RWPE1 (cell line): ENCODE measurements around the gene SLC25A18.
"Not testable (repeated sequence)": the region's sequence is repeated elsewhere in the genome, so short reads cannot be mapped to it uniquely, and the experiment has no call there.

Experiments used
- CTCF ChIA-PET: fragments of 350-600 bp; sonication (Branson Sonifier 250); formaldehyde crosslinking; extraction: SDS; loops from one replicate; lab custom pipeline; 2021; lab: Yijun Ruan, JAX
- POLR2A ChIA-PET: fragments of 400-600 bp; formaldehyde crosslinking; extraction: SDS; loops from one replicate; lab custom pipeline; 2020; ENCODE audit warnings: antibody characterized with exemption; ENCODE audit not compliant: low non-redundant PET; lab: Yijun Ruan, JAX
- DNase-seq: peaks from one replicate; pipeline ENCODE4 v3.0.0; 2012; ENCODE audit warnings: low spot score
- H3K27ac ChIP-seq: fragments of 450-650 bp; 2 replicates; pipeline ENCODE4 v1.5.1; 2017
- TF ChIP-seq, protein P1 (sequence below): fragments of 450-650 bp; conservative IDR thresholded peaks from 2 replicates; pipeline ENCODE4 v1.5.1; 2017; ENCODE audit warnings: low read depth, mild to moderate bottlenecking

Gene SLC25A18

DNA sequence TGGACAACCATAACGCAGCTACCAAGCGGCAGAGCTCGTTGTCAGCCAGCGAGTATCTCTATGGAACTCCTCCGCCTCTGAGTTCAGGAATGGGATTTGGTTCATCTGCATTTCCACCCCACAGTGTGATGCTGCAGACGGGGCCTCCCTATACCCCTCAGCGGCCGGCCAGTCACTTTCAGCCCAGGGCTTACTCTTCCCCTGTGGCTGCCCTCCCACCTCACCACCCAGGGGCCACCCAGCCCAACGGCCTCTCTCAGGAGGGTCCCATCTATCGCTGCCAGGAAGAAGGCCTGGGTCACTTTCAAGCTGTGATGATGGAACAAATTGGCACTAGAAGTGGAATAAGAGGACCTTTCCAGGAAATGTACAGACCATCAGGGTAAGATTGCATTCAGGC is 14.1 kb upstream of the SLC25A18 start:
- POLR2A ChIA-PET: no interaction called here
- no peak overlapping the region for H3K27ac ChIP-seq
- TF ChIP-seq, protein P1, sequence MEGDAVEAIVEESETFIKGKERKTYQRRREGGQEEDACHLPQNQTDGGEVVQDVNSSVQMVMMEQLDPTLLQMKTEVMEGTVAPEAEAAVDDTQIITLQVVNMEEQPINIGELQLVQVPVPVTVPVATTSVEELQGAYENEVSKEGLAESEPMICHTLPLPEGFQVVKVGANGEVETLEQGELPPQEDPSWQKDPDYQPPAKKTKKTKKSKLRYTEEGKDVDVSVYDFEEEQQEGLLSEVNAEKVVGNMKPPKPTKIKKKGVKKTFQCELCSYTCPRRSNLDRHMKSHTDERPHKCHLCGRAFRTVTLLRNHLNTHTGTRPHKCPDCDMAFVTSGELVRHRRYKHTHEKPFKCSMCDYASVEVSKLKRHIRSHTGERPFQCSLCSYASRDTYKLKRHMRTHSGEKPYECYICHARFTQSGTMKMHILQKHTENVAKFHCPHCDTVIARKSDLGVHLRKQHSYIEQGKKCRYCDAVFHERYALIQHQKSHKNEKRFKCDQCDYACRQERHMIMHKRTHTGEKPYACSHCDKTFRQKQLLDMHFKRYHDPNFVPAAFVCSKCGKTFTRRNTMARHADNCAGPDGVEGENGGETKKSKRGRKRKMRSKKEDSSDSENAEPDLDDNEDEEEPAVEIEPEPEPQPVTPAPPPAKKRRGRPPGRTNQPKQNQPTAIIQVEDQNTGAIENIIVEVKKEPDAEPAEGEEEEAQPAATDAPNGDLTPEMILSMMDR: no peak
- CTCF ChIA-PET: interaction anchor here (1.3 kb wide), 1 partner anchor 9 kb away, joined by 7 read pairs; no protein-coding TSS in a partner anchor
- no peak for DNase-seq

DNA sequence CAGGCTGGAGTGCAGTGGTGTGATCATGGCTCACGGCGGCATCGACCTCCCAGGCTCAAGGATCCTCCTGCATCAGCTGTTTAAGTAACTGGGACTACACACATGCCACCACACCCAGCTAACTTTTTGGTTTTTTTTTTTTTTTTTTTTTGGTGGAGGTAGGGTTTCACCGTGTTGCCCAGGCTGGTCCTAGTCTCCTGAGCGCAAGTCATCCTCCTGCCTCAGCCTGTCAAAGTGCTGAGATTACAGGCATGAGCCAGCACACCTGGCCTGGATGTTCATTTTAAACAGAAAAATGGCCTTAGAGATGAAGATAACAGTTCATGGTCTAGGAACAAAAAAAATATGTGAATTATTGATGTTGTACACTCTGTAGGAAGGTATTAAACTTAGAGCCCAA is 13.6 kb upstream of the SLC25A18 start:
- ChIA-PET CTCF (interaction anchor here (1.3 kb wide), 1 partner anchor 9 kb away, joined by 7 read pairs; no protein-coding TSS in a partner anchor), POLR2A (no interaction called here)
- DNase-seq: no peak
- TF ChIP-seq, protein P1: no peak
- H3K27ac ChIP-seq: no peak overlapping the region

DNA sequence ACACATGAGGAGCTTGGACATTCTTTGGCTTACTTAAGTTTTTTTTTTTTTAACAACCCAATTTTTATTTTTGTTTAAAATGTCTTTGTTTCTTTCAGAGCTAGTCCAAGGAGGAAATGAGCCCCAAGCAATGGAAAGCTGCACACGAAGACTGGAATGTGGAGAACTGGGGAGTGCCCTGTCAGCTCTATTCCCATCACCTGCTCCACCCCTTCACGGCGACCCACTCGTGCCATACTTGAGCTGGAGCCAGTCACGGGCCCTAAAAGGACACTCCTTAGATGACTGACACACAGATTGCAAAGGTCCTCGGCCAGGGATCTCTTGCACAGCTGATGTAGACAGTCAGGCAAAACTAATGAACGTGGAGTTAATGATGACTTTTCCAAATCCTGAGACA is 10.6 kb upstream of the SLC25A18 start:
- DNase-seq: no peak
- H3K27ac ChIP-seq: no peak overlapping the region
- ChIA-PET CTCF (interaction anchor here (0.6 kb wide), 1 partner anchor 499 kb away, joined by 3 read pairs; no protein-coding TSS in a partner anchor), POLR2A (no interaction called here)
- TF ChIP-seq, protein P1: no peak

DNA sequence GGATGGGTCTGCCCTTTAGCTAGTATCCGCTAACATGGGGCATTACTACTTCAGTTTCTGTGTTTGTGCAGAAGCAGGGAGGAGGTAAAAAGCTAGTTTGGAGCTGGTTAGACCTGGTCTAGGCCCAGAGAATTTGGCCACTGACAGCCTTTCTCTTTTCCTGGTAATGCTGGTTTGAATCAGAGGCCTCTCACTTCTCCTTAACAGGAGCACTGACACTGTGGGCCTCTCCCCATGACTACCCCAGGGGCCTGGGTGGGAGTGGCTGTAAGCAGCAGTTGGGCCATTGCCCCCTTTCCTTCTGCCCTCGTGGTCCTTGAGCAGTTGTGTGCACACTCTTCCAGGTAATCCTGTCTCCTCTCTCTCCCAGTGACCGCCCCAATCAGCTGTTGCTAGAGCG is 8.5 kb upstream of the SLC25A18 start:
- no peak for DNase-seq
- H3K27ac ChIP-seq: no peak overlapping the region
- POLR2A ChIA-PET: no interaction called here
- TF ChIP-seq, protein P1: no peak
- CTCF ChIA-PET: interaction anchor here (1.4 kb wide), 1 partner anchor 9 kb away, joined by 3 read pairs; no protein-coding TSS in a partner anchor

DNA sequence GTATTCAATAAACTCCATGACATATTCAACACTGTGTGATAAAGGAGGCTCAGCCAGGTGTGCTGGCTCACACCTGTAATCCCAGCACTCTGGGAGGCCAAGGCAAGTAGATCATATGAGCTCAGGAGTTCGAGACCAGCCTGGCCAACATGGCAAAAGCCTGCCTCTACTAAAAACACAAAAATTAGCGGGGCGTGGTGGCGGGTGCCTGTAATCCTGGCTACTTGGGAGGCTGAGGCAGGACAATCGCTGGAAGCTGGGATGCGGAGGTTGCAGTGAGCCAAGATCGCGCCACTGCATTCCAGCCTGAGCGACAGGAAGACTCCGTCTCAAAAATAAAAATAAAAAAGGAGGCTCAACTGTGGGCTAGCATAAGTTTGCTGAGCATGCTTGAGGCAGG is 4.1 kb upstream of the SLC25A18 start:
- POLR2A ChIA-PET: no interaction called here
- DNase-seq: no peak
- CTCF ChIA-PET: interaction anchor here (0.7 to 1.5 kb wide), 8 partner anchors 10 to 227 kb away, joined by 3 to 10 read pairs (median 4); no protein-coding TSS in a partner anchor
- TF ChIP-seq, protein P1: no peak
- no peak overlapping the region for H3K27ac ChIP-seq

DNA sequence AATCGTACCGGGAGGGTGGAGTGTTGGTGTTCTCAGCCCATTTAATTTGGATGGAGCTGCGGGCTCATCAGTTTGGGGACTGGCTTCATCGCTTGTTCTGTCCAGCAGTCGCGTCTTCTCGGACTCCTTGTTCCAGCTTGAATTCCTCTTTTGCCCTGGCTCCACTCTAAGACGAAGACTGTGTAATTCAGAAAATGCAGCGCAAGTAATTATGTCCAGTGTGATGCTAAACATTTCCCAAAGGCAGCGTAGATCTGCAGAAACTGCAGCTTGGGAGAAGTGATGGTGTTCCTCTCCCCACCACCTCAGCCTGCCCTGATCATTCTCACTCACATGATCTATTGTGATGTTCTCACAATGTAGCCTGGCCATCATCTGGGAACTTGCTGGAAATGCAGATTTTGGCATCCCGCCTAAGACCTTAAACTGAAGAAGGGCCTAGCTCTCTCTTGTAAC is 666 bp downstream of the SLC25A18 start:
- POLR2A ChIA-PET: no interaction called here
- CTCF ChIA-PET: interaction anchor here (0.7 to 0.9 kb wide), 2 partner anchors 9 to 490 kb away, joined by 3 read pairs; no protein-coding TSS in a partner anchor
- TF ChIP-seq, protein P1: no peak

DNA sequence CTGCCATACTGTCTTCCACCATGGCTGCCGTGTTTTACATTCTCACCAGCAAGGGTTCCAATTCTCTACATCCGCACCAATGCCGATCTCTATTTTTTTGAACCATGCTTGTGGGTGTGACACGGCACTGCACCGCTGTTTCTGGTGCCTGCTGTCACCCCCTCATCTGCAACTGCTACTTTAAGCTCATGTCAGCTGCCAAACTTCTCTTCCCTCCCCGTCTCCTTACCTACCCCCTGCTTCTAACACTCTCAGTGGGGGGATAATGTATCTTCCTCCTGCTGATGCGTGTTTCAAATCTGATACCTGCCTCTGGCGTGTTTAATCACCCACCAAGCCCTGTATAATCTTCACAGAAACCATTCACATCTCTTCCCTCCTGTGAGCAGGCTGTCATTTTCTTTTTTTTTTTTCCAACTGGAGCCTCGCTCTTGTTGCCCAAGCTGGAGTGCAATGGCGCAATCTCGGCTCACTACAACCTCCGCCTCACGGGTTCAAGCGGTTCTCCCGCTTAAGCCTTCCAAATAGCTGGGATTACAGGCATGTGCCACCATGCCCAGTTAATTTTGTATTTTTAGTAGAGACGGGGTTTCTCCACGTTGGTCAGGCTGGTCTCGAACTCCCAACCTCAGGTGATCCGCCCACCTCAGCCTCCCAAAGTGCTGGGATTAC is 2.9 kb downstream of the SLC25A18 start:
- DNase-seq, POLR2A ChIA-PET, H3K27ac ChIP-seq, CTCF ChIA-PET: not testable (repeated sequence)

More for the DNA sequence above, 666 bp downstream of the SLC25A18 start:
- no peak overlapping the region for H3K27ac ChIP-seq
- DNase-seq: no peak
